Measurements from ENCODE around the gene PACRG. TPM values are rescaled to one million over a fixed set of nuclear protein-coding genes. Genes with fewer than 3 reads are reported as not detected.

PACRG gene
- total and polyA plus RNA-seq, 4 donors: 0.47 to 3.8 (median 2.4) TPM

- no peak for DNase-seq (ENCODE audit: low spot score)
- Histone ChIP-seq H3K27ac (ENCODE audit: low read depth in 1 of 2, low read length in 2 of 2) (no peak overlapping the region), H3K9me3 (ENCODE audit: control insufficient read depth in 4 of 4, low read length in 3 of 4) (no peaks in the 10 kb centered on the region), H3K36me3 (ENCODE audit: control insufficient read depth in 4 of 4, insufficient read depth in 3 of 4, low read depth in 1 of 4, low read length in 3 of 4) (no peaks in the 10 kb centered on the region), H3K4me3 (ENCODE audit: low read depth in 1 of 3, low read length in 3 of 3) (no peak overlapping the region), H3K9ac (ENCODE audit: low read depth in 1 of 2, low read length in 2 of 2) (no peak overlapping the region), H3K27me3 (ENCODE audit: control insufficient read depth in 4 of 4, insufficient read depth in 4 of 4, low read length in 3 of 4) (no peaks in the 10 kb centered on the region), H3K4me1 (ENCODE audit: control insufficient read depth in 4 of 4, insufficient read depth in 4 of 4, low read length in 3 of 4) (peaks cover 0 to 8% (median under 1%) of the 10 kb centered on the region in 4 donors)
- 94% methylated on average over 6 of the region's 6 CpGs for WGBS
- TF ChIP-seq NR2F2 (IDR thresholded peaks at IDR 0.05): no peak
- no peak for TF ChIP-seq EGR1 (IDR thresholded peaks at IDR 0.05; ENCODE audit: low read depth in 2 of 2)
- no peak for TF ChIP-seq RAD21 (IDR thresholded peaks at IDR 0.05)
- TF ChIP-seq GABPA (IDR thresholded peaks at IDR 0.05 in 1 of 2, conservative IDR thresholded peaks at IDR 0.05 in 1 of 2): no peak
- TF ChIP-seq REST (IDR thresholded peaks at IDR 0.05): no peak
- TF ChIP-seq HNF4G (IDR thresholded peaks at IDR 0.05): no peak
- TF ChIP-seq FOXA2 (IDR thresholded peaks at IDR 0.05): no peak
- no peak for TF ChIP-seq MAX (IDR thresholded peaks at IDR 0.05)
- TF ChIP-seq YY1 (IDR thresholded peaks at IDR 0.05): no peak
- TF ChIP-seq JUND (IDR thresholded peaks at IDR 0.05): no peak
- no peak for TF ChIP-seq FOXA1 (IDR thresholded peaks at IDR 0.05)
- no peak for TF ChIP-seq CTCF (IDR thresholded peaks at IDR 0.05; ENCODE audit: low read depth, low read length, missing input control)
- TF ChIP-seq RXRA (IDR thresholded peaks at IDR 0.05): no peak
- TF ChIP-seq, protein P1, sequence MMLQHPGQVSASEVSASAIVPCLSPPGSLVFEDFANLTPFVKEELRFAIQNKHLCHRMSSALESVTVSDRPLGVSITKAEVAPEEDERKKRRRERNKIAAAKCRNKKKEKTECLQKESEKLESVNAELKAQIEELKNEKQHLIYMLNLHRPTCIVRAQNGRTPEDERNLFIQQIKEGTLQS (IDR thresholded peaks at IDR 0.05): no peak
- no peak for TF ChIP-seq HNF4A (conservative IDR thresholded peaks at IDR 0.05)
- no peak for TF ChIP-seq SP1 (IDR thresholded peaks at IDR 0.05)
- TF ChIP-seq TAF1 (conservative IDR thresholded peaks at IDR 0.05): no peak
Observed at GRCh38 chr6:163232649-163233048, 504.9 kb downstream of the PACRG start.

DNA sequence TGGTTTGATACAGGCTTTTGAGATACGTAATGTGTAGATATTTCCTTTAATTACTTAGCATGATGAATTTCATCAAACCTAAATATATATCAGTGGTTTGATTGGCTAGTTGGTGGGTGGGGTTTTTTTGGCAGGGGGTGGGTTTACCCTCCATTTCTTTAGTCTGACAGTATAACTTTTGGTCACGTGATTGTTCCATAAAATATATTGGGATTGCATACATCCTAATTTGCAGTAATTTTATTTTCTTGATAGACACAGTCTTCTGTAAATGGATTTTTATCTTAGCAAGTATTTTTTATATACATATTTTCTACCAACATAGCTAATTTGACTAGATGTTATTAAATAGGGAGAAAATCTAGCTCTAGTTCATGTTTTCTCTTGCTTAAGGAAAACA, 509.3 kb downstream of the PACRG start:
- Histone ChIP-seq H3K27me3 (ENCODE audit: control insufficient read depth in 4 of 4, insufficient read depth in 4 of 4, low read length in 3 of 4) (no peaks in the 10 kb centered on the region), H3K9me3 (ENCODE audit: control insufficient read depth in 4 of 4, low read length in 3 of 4) (no peaks in the 10 kb centered on the region), H3K27ac (ENCODE audit: low read depth in 1 of 2, low read length in 2 of 2) (no peak overlapping the region), H3K9ac (ENCODE audit: low read depth in 1 of 2, low read length in 2 of 2) (no peak overlapping the region), H3K36me3 (ENCODE audit: control insufficient read depth in 4 of 4, insufficient read depth in 3 of 4, low read depth in 1 of 4, low read length in 3 of 4) (no peaks in the 10 kb centered on the region), H3K4me3 (ENCODE audit: low read depth in 1 of 3, low read length in 3 of 3) (no peak overlapping the region), H3K4me1 (ENCODE audit: control insufficient read depth in 4 of 4, insufficient read depth in 4 of 4, low read length in 3 of 4) (peaks cover 0 to 2% (median 0%) of the 10 kb centered on the region in 4 donors)
- 96% methylated on average over 2 of the region's 2 CpGs for WGBS
- DNase-seq (ENCODE audit: low spot score): no peak
- TF ChIP-seq GABPA (IDR thresholded peaks at IDR 0.05 in 1 of 2, conservative IDR thresholded peaks at IDR 0.05 in 1 of 2) (no peak), RXRA (IDR thresholded peaks at IDR 0.05) (no peak), YY1 (IDR thresholded peaks at IDR 0.05) (no peak), EGR1 (IDR thresholded peaks at IDR 0.05; ENCODE audit: low read depth in 2 of 2) (no peak), FOXA2 (IDR thresholded peaks at IDR 0.05) (no peak), MAX (IDR thresholded peaks at IDR 0.05) (no peak), TAF1 (conservative IDR thresholded peaks at IDR 0.05) (no peak), FOXA1 (IDR thresholded peaks at IDR 0.05) (no peak), RAD21 (IDR thresholded peaks at IDR 0.05) (no peak), HNF4A (conservative IDR thresholded peaks at IDR 0.05) (no peak), REST (IDR thresholded peaks at IDR 0.05) (no peak), JUND (IDR thresholded peaks at IDR 0.05) (no peak), NR2F2 (IDR thresholded peaks at IDR 0.05) (no peak), HNF4G (IDR thresholded peaks at IDR 0.05) (no peak), CTCF (IDR thresholded peaks at IDR 0.05; ENCODE audit: low read depth, low read length, missing input control) (no peak)
- TF ChIP-seq, protein P1 (IDR thresholded peaks at IDR 0.05): no peak
